Common myeloid progenitor, CD34-positive (primary cell): ENCODE results near the gene LRP10.
"Not testable (repeated sequence)": the region's sequence is repeated elsewhere in the genome, so short reads cannot be mapped to it uniquely, and the experiment has no call there.

Experiments
- CTCF ChIA-PET: fragments of 350-600 bp; sonication (Branson Sonifier 250); formaldehyde crosslinking; loops from one replicate; lab custom pipeline; 2021; ENCODE audit warnings: antibody characterized with exemption; lab: Charles Lee
- POLR2A ChIA-PET: fragments of 350-600 bp; sonication (Branson Sonifier 250); formaldehyde crosslinking; loops from one replicate; lab custom pipeline; 2021; ENCODE audit warnings: antibody characterized with exemption; lab: Charles Lee
- DNase-seq, 3 donors: peaks; one replicate each; pipeline versions ENCODE4 v3.0.0 to v3.0.0-alpha.2; 2013
- H3K27ac ChIP-seq, 2 experiments: 1 replicate in 1 of 2; 2 replicates in 1 of 2; pipeline ENCODE4 v1.7.0; 2013; ENCODE audit warnings: inconsistent platforms in 2 of 2, low read length in 2 of 2, mild to moderate bottlenecking in 2 of 2, low read depth in 1 of 2, moderate library complexity in 1 of 2; ENCODE audit not compliant: severe bottlenecking in 2 of 2, insufficient read depth in 1 of 2, poor library complexity in 1 of 2
- H3K27me3 ChIP-seq, 5 experiments: replicated peaks in 2 of 5; 1 replicate in 3 of 5; 2 replicates in 2 of 5; pipeline versions ENCODE4 v1.6.1 to v1.7.0; 2013; ENCODE audit warnings: low read length in 4 of 5, mild to moderate bottlenecking in 2 of 5, moderate library complexity in 2 of 5, inconsistent platforms in 1 of 5; ENCODE audit not compliant: insufficient read depth in 5 of 5, control insufficient read depth in 4 of 5
- H3K36me3 ChIP-seq, 4 experiments: 1 replicate in 2 of 4; 2 replicates in 2 of 4; pipeline versions ENCODE4 v1.6.1 to v1.7.0; 2013; ENCODE audit warnings: low read length in 3 of 4, control low read depth in 1 of 4, mild to moderate bottlenecking in 1 of 4; ENCODE audit not compliant: control insufficient read depth in 4 of 4, insufficient read depth in 4 of 4
- H3K4me1 ChIP-seq, 4 experiments: 1 replicate in 3 of 4; 2 replicates in 1 of 4; pipeline versions ENCODE4 v1.6.1 to v1.7.1; 2013; ENCODE audit warnings: low read length in 3 of 4, mild to moderate bottlenecking in 3 of 4, control low read depth in 1 of 4, inconsistent platforms in 1 of 4, moderate library complexity in 1 of 4; ENCODE audit not compliant: control insufficient read depth in 4 of 4, insufficient read depth in 4 of 4; ENCODE audit errors: control extremely low read depth in 1 of 4
- H3K4me3 ChIP-seq, 7 experiments: 1 replicate in 4 of 7; 2 replicates in 3 of 7; pipeline versions ENCODE4 v1.5.1 to v1.7.0; 2013; ENCODE audit warnings: mild to moderate bottlenecking in 7 of 7, low read length in 6 of 7, moderate library complexity in 6 of 7, inconsistent platforms in 2 of 7, low read depth in 2 of 7, control low read depth in 1 of 7; ENCODE audit not compliant: insufficient read depth in 4 of 7, control insufficient read depth in 1 of 7; ENCODE audit errors: extremely low read depth in 1 of 7
- H3K9me3 ChIP-seq, 5 experiments: 1 replicate in 4 of 5; 2 replicates in 1 of 5; pipeline versions ENCODE4 v1.6.1 to v1.7.1; 2013; ENCODE audit warnings: low read length in 4 of 5, mild to moderate bottlenecking in 2 of 5, inconsistent platforms in 1 of 5, low read depth in 1 of 5, moderate library complexity in 1 of 5; ENCODE audit not compliant: control insufficient read depth in 4 of 5, insufficient read depth in 2 of 5; ENCODE audit errors: control extremely low read depth in 1 of 5
- WGBS: methylation state at CpG from one replicate; pipeline ENCODE4 v1.1.5; 2013; ENCODE audit not compliant: insufficient coverage; 5-methylcytosine and 5-hydroxymethylcytosine counted together

LRP10 gene

DNA sequence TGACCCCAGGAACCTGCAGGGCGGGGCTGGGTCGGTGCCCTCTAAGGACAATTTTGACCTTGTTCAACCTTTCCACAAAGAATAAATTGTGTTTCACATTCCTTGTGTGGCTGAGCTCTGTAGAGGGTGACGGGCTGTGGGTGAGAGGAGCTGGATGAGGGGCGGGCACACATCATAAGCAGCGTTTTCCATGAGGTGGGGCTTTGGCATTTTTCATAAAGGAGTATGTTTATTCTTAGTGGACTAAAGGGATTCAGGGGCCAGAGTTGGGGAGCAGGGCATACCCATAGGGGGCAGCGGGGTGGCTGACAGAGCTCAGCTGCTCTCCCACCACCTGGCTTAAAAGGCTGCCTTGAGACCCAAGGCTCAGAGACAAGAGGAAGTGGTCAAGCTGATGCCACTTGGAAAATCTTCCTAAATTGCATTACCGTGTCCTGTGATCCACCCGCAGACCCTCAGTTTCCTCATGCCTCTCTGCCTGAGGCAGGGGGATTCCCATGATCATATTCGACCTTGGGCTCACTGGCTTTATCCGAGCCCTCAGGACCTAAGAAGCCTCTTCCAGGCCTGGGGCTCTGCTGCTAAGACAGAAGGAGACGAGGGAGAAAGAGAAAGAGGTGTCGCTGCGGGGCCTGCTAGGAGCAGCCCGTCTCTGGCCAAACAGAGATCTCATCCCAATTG lies 23.7 kb upstream of the LRP10 start:
- CTCF ChIA-PET: interaction anchor here (1.1 to 23.5 kb wide), 11 partner anchors 12 to 291 kb away, joined by 3 to 707 read pairs (median 3); partner anchors contain the start of genes MMP14 and MRPL52

DNA sequence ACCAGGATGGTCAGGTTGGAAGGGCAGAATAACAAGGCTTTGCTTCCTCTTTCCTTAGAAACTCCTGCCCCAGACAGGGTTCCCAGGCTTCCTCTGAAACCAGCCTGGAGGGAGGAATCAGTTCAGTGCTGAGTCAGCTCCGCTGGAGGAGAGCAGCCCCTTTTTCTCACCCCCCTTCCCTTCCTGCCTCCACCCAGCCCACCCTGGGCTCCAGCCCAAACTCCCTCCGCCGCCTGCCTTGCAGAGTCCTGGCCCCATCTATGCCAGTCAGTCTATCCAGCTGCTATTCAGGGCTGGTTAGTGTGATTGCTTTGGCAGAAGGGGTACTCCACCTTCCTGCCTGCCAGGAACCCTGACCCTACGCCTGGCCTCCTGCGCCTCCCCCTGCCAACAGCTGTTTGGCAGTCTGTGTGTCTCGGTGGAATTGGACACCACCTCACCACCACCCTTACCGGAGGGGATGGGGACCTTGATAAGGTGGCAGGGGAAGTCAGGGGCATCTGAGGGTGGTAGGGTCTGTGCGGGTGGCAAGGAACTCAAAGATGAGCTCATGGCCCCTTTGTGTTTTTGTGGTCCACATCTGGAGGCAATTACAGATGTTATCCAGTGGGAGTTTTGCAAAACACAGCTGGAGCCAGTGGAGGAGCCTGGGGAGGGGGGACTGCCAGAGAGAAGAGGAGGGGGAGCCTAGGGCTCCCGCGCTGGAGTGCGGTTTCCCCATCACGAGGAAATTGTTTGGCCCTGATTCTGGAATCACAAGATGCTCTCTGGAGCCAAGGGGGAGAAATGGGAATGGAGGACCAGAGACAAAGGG lies 23.0 kb upstream of the LRP10 start:
- ChIA-PET CTCF (interaction anchor here (0.8 to 23.5 kb wide), 10 partner anchors 17 to 292 kb away, joined by 3 to 707 read pairs (median 4); partner anchors contain the start of genes MMP14 and MRPL52), POLR2A (interaction anchor here (0.5 to 2.6 kb wide), 7 partner anchors 11 to 292 kb away, joined by 3 to 16 read pairs (median 5); partner anchors contain the start of gene MMP14)
- Histone ChIP-seq H3K27me3 (peaks cover 0 to 8% (median under 1%) of the 10 kb centered on the region in 5 experiments), H3K36me3 (no peaks in the 10 kb centered on the region), H3K9me3 (no peaks in the 10 kb centered on the region), H3K4me1 (peaks cover 3 to 48% (median 38%) of the 10 kb centered on the region in 4 experiments), H3K4me3 (peak overlapping the region in 3 of 7 experiments; percentile 35 to 55 (median 43)), H3K27ac (no peak overlapping the region)
- peak; percentile 79 to 97 (median 95) for DNase-seq
- 4% methylated on average over 6 of the region's 12 CpGs for WGBS

More for the DNA sequence above, 23.7 kb upstream of the LRP10 start:
- H3K4me1 ChIP-seq: peaks cover 3 to 41% (median 32%) of the 10 kb centered on the region in 4 experiments
- POLR2A ChIA-PET: interaction anchor here (1.6 to 2.6 kb wide), 3 partner anchors 10 to 24 kb away, joined by 11 to 16 read pairs (median 14); partner anchors contain the start of gene MMP14
- H3K4me3 ChIP-seq: peak overlapping the region in 3 of 7 experiments; percentile 26 to 55 (median 35)
- no peaks in the 10 kb centered on the region for H3K36me3 ChIP-seq
- no peak for DNase-seq
- no peaks in the 10 kb centered on the region for H3K9me3 ChIP-seq
- WGBS: 29% methylated on average over 5 of the region's 14 CpGs
- H3K27me3 ChIP-seq: peaks cover 0 to 11% (median 0%) of the 10 kb centered on the region in 5 experiments
- H3K27ac ChIP-seq: no peak overlapping the region

DNA sequence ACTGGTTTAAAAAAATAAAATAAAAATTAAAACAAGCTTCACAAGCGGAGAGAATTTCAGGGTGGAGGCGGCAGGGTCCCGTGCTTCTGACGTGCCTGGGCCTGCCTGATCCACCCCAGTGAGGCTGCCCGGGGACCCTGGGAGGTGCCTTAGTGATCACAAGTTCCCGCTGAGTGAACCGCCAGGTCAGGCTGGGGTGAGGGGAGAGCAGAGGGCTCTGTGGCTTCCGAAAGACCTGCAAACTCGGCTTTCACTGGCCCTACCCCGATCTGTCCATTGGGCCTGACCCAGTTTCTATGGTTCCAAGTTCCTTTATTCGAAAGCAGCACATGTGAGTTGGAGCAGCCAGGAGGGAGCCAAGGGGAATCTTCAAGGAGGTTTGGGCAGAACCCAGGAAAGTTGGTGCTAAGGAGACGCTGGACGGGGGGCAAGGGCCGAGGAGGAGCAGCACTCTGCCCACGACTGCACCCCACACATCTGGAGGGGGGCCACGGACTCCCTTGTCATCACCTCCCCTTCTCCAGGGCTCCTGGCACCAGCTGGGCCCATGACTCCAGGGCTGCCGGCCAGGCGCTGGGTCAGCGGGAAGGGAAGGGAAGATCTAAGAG lies 22.2 kb upstream of the LRP10 start:
- ChIA-PET CTCF (interaction anchor here (0.8 to 23.5 kb wide), 10 partner anchors 19 to 293 kb away, joined by 3 to 707 read pairs (median 3); partner anchors contain the start of genes MMP14 and MRPL52), POLR2A (interaction anchor here (0.5 to 2.6 kb wide), 8 partner anchors 11 to 293 kb away, joined by 3 to 16 read pairs (median 4); partner anchors contain the start of gene MMP14)
- H3K27ac ChIP-seq: no peak overlapping the region
- no peak for DNase-seq
- H3K4me3 ChIP-seq: no peak overlapping the region
- H3K4me1 ChIP-seq: peaks cover 3 to 48% (median 38%) of the 10 kb centered on the region in 4 experiments
- peaks cover 0 to 12% (median 3%) of the 10 kb centered on the region in 5 experiments for H3K27me3 ChIP-seq
- 92% methylated on average over 8 of the region's 19 CpGs for WGBS
- H3K9me3 ChIP-seq: no peaks in the 10 kb centered on the region
- no peaks in the 10 kb centered on the region for H3K36me3 ChIP-seq

DNA sequence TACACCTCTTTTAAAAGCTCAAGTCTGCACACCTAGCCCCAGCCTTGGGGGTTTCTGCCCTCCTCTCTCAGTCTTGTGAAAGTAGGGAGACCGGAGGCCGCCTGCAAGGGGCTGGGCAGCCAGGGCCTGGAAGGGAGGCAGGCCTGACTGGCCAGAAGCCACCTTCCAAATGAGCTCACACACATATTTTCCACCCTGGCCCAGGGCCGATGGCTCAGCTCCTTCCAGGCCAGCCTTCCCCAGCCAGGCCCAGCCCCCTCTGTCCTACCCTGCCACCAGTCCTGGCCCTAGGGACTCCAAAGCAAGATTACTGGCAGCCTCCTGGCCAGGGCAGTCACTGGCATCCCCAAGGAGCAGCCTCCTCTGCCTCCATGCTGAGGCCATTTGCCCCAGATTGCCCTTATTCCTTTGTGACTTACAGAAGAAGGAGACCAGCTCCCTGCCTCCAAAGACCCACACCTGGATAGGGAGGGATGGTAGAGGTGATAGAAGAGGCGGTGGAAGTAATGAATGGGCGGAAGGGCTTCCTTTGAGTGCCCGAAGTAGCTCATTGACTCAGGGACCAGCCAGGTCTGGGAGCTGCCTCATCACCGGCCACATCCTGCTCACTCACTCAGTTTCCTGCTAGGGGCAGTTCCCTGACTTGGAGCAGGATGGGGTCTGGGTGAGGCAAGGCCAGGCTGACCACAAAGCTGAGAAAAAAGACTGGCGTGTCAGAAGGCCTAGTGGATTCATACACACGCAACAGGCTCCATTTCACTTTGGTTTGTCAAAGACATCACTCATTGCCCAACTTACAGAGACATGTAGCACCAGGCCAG lies 20.4 kb upstream of the LRP10 start:
- H3K27me3 ChIP-seq: peaks cover under 1 to 27% (median 5%) of the 10 kb centered on the region in 5 experiments
- CTCF ChIA-PET: interaction anchor here (0.7 to 23.5 kb wide), 14 partner anchors 8 to 386 kb away, joined by 3 to 707 read pairs (median 4); partner anchors contain the start of genes DAD1, LRP10, MMP14 and MRPL52
- H3K27ac ChIP-seq: no peak overlapping the region
- peaks cover 3 to 48% (median 38%) of the 10 kb centered on the region in 4 experiments for H3K4me1 ChIP-seq
- H3K4me3 ChIP-seq: peak overlapping the region in 1 of 7 experiments; percentile 16
- 23% methylated on average over 3 of the region's 9 CpGs for WGBS
- peak; percentile 58 to 80 (median 76) for DNase-seq
- H3K36me3 ChIP-seq: no peaks in the 10 kb centered on the region
- H3K9me3 ChIP-seq: no peaks in the 10 kb centered on the region
- POLR2A ChIA-PET: interaction anchor here (0.6 to 0.7 kb wide), 4 partner anchors 13 to 258 kb away, joined by 3 to 4 read pairs (median 3); partner anchors contain the start of gene MRPL52

DNA sequence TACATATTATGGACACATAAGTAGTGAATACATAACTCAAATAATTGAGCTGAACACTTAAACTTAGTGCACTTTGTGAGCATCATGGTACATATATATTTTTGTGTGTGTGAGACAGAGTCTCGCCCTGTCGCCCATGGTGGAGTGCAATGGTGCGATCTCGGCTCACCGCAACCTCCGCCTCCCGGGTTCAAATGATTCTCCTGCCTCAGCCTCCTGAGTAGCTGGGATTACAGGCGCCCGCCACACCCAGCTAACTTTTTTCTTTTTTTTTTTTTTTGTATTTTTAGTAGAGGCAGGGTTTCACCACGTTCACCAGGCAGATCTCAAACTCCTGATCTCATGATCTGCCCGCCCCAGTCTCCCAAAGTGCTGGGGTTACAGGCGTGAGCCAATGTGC lies 19.4 kb upstream of the LRP10 start:
- ChIA-PET POLR2A (interaction anchor here (1.1 kb wide), 1 partner anchor 27 kb away, joined by 3 read pairs; no protein-coding TSS in a partner anchor), CTCF (interaction anchor here (0.7 to 23.5 kb wide), 20 partner anchors 12 to 462 kb away, joined by 3 to 707 read pairs (median 6); partner anchors contain the start of genes DAD1, LRP10, MMP14 and MRPL52)
- 100% methylated on average over 1 of the region's 12 CpGs for WGBS
- peaks cover 3 to 41% (median 36%) of the 10 kb centered on the region in 4 experiments for H3K4me1 ChIP-seq
- DNase-seq, H3K36me3 ChIP-seq, H3K4me3 ChIP-seq, H3K27ac ChIP-seq, H3K9me3 ChIP-seq: not testable (repeated sequence)
- H3K27me3 ChIP-seq: peaks cover 2 to 35% (median 5%) of the 10 kb centered on the region in 5 experiments
